GM18520 (cell line): ENCODE data around the gene SULT1A3.
A peak's percentile ranks its signal among the peaks of the same experiment; 100 is the strongest.
"Not testable (repeated sequence)": the region's sequence is repeated elsewhere in the genome, so short reads cannot be mapped to it uniquely, and the experiment has no call there.

Source experiments
- ATAC-seq: cut with Tn5 transposase; IDR thresholded peaks from one replicate; pipeline ENCODE4 v1.9.1; 2021; ENCODE audit not compliant: unreplicated experiment

Gene SULT1A3

DNA sequence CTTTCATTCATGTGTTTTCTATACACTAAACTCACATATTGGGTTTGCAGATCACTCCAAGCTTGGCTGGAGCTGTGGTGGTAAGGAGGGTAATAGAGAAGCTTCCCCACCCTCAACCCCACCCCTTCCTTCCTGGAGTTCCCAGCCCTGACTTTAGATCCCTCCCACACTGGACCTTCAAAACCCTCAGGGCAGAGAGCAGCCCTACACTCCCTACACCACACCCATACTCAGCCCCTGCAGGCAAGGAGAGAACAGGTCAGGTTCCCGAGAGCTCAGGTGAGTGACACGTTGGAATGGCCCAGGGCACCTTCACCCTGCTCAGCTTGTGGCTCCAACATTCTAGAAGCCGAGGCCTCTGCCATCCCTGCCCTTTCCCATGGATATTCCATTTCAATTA is at the start of gene SULT1A3:
SULT1A3 (plus strand) TSS at position 207 of the 400 bp plus-strand sequence. CDS start 1,474 bp downstream, outside the sequence.
- not testable (repeated sequence) for ATAC-seq

DNA sequence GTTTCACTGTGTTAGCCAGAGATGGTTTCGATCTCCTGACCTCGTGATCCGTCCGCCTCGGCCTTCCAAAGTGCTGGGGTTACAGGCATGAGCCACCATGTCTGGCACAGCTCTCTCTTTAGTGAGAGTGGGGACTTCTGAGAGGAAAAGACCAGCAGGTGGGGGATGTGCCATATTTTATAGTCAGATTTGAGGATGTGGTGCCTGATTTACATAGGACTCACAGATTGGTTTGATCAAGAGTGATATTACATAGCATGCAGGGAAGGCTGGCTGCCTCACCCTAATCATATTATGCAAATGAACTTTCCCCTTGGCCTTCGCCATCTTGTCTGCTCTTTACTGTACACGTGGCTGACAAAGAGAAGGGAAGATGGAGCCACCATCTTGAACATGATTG is 48.0 kb upstream of the SULT1A3 start:
- no peak for ATAC-seq

- ATAC-seq: no peak
These were observed 46.5 kb upstream of the SULT1A3 start for GRCh38 chr16:30152517-30152916.

DNA sequence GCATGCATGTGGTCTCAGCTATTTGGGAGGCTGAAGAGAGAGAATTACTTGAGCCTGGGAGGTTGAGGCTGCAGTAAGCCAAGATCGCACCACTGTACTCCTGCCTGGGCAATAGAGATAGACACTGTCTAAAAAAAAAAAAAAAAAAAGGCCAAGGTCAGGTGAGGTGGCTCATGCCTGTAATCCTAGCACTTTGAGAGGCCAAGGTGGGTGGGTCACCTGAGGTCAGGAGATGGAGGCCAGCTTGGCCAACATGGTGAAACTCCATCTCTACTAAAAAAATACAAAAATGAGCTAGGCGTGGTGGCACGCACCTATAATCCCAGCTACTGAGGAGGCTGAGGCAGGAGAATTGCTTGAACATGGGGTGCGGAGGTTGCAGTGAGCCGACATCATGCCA is 43.9 kb upstream of the SULT1A3 start:
- ATAC-seq: no peak

GRCh38 chr16:30157214-30157613 is 41.8 kb upstream of the SULT1A3 start:
- ATAC-seq: no peak

DNA sequence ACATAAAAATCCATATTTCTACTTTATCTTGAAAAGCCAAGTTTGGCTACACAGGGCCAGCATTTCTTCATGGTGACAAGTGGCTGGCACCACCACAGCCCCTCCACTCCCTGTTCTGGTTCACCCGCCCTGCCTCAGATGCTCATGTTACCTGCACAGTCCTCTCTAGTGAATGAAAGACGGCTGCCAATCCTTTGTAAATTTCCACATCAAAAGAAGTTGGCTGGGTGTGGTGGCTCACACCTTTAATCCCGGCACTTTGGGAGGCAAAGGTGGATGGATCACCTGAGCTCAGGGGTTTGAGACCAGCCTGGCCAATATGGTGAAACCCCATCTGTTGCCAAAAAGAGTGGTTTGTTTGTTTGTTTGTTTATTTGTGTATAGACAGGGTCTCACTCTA is 35.5 kb upstream of the SULT1A3 start:
- no peak for ATAC-seq

- no peak for ATAC-seq
These were observed 32.7 kb upstream of the SULT1A3 start for GRCh38 chr16:30166202-30166902.

DNA sequence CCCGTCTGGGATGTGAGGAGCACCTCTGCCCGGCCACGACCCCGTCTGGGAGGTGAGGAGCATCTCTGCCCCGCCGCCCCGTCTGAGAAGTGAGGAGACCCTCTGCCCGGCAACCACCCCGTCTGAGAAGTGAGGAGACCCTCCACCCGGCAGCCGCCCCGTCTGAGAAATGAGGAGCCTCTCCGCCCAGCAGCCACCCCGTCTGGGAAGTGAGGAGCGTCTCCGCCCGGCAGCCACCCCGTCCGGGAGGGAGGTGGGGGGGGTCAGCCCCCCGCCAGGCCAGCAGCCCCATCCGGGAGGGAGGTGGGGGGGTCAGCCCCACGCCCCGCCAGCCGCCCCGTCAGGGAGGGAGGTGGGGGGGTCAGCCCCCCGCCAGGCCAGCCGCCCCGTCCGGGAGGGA is 30.3 kb upstream of the SULT1A3 start:
- not testable (repeated sequence) for ATAC-seq

DNA sequence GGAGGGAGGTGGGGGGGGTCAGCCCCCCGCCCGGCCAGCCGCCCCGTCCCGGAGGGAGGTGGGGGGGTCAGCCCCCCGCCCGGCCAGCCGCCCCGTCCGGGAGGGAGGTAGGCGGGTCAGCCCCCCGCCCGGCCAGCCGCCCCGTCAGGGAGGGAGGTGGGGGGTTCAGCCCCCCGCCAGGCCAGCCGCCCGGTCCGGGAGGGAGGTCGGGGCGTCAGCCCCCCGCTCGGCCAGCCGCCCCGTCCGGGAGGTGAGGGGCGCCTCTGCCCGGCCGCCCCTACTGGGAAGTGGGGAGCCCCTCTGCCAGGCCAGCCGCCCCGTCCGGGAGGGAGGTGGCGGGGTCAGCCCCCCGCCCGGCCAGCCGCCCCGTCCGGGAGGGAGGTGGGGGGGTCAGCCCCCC is 29.6 kb upstream of the SULT1A3 start:
- not testable (repeated sequence) for ATAC-seq

GRCh38 chr16:30170145-30170544 is 28.9 kb upstream of the SULT1A3 start:
- not testable (repeated sequence) for ATAC-seq

GRCh38 chr16:30173054-30173453 is 26.0 kb upstream of the SULT1A3 start:
- ATAC-seq: no peak

- not testable (repeated sequence) for ATAC-seq
These were observed 22.2 kb upstream of the SULT1A3 start for GRCh38 chr16:30176876-30177275.

DNA sequence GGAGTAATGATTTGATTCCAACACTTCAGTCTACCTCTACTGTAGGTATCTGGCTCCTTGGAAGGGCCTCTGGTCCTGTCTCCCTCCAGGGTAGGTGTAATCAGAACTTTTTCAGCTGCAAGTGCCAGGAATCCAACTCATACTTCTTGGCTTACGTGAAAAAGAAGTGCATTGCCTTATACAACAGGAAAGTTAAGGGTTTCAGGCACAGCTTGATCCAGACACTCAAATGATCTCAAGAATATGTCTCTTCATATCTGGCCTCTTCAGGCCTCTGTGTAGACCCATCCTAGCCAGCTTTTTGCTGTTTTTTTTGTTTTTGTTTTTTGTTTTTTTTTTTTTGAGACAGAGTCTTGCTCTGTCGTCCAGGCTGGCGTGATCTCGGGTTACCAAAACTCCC is 19.9 kb upstream of the SULT1A3 start:
- no peak for ATAC-seq

DNA sequence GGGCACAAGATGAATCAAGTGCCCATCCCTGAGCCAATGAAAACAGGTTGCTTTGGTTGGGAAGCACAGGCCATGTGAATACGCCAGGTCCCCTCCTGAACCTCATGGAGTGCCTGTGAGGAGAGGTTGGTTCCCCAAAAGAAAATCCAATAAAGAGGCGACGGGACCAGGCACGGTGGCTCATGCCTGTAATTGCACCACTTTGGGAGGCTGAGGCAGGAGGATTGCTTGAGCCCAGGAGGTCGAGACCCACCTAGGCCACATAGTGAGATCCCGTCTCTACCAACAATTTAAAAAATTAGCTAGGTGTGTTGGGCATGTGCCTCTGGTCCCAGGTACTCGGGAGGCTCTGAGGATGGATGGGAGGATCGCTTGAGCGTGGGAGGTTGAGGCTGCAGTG is 19.1 kb upstream of the SULT1A3 start:
- no peak for ATAC-seq

- no peak for ATAC-seq
These were observed 18.3 kb upstream of the SULT1A3 start for GRCh38 chr16:30180741-30181140.

GRCh38 chr16:30183233-30184095 is 15.6 kb upstream of the SULT1A3 start, which contains the start of gene CORO1A:
CORO1A (plus strand) TSS chr16:30183602; CDS start chr16:30185210, 1,608 bp downstream.
- ATAC-seq: peak; percentile 33

DNA sequence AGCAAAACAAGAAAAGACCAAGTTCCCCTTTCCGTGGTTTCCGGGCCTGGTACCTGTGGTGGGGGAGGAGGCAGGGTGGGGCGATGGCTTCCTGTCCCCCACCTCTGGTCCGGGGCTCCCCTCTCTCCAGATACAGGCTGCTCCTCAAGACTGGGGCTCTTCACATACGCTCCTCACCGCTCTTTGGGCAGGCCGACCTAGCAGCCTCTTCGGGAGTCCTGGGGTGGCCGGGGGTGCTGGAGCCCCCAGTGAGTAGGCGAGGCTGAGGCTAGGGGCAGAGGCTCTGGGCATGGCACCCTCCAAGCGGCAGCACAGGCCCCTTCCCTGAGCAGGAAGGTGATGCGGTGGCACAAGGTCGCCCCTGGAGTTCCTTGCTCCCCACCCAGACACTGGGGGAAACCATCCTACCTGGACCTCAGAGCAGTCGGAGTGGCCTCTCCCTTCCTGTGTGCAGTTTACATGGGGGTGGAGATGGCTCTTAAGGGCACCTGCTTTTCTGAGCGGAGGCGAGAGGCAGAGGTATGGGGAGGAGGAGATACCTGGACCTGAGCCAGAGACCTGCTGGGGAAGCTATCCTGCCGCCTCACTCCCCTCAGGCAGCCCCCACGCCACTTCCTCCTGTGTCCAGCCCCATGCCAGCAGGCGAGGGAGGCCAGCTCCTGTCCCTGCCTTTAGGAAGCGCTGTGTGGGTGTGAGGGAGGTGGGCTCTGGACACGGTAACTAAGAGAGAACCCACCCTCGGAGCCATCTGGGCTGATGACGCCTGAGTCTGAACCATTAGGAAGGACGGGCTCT is 14.8 kb upstream of the SULT1A3 start:
- ATAC-seq: no peak

DNA sequence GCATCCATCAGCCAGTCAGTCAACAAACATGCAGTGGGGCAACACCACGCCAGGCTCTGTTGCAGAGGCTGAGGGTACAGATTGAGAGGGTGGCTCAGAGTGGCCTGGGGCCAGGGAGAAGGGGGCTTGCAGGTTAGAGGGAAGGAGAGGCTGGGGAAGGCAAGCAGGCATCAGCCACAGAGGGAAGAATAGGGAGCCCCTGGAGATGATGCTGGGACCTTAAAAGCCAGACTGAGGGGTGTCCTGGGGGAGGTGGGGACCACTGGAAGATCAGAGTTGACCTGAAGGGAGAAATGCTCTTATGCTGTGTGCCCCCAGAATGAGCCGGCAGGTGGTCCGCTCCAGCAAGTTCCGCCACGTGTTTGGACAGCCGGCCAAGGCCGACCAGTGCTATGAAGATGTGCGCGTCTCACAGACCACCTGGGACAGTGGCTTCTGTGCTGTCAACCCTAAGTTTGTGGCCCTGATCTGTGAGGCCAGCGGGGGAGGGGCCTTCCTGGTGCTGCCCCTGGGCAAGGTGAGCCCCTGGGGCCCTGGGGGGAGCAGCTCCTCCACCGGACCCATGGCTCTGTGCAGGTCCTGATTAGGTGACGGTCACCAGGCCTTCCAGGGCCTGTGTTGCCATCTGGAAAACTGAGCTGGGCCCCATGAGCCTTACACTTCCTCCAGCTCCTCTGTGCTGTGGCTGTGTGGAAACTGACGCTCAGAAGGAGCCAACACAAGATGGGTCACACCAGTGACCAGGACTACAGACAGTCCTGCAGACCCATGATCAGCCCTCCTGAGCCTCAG is 14.0 kb upstream of the SULT1A3 start:
- ATAC-seq: no peak

DNA sequence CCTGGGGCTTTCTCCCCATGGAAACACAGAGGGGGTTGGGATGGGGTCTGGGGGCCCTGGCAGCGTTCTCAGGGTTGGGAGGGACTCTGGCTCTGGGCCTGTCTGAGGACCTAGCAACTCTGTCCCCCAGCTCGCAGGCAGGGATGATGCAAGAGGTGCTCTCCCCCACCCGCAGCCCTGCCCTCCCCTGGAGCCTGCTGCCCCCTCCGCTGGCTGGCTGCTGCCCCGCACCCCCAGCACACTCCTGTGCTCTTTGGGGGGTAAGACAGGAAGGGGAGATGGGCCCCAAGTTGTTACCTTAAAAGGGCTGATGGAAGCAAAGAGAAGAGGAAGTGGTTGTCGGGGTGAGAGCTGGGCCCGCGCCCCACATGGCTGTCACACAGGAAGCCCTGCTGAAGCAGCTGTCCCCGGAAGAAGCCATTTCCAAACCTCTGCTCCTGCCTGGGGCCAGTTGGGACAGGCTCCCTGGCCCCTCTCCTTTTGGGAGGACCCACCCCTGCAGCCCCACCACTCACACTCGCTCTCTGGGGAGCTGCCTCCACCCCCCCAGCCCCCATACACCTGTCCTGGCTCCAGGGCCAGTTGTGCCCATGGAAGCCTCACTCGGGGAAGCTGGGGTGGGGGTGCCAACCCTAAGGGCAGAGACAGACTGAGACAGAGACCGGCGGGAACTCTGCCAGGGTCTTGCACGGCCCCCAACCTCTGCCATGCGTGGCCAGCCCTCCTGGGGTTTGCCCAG is 13.2 kb upstream of the SULT1A3 start:
- no peak for ATAC-seq

- ATAC-seq: no peak
These were observed 12.6 kb upstream of the SULT1A3 start for GRCh38 chr16:30186444-30186781.
